ENCODE results near the gene ZDHHC8.

The ZDHHC8 gene

GRCh38 chr22:20125201-20126174, 6.1 kb upstream of the ZDHHC8 start:
- peaks cover under 1% of the 10 kb centered on the region for H3K4me1 ChIP-seq (ENCODE audit: insufficient read depth, low read length, severe bottlenecking)
- H2AFZ ChIP-seq (ENCODE audit: low read length): no peak overlapping the region
- no peaks in the 10 kb centered on the region for H3K27me3 ChIP-seq (ENCODE audit: insufficient read depth, low read length)
- peaks cover 74% of the 10 kb centered on the region for H3K36me3 ChIP-seq (ENCODE audit: insufficient read depth, low read length)
- no peak overlapping the region for H3K4me2 ChIP-seq (ENCODE audit: low read length)
- peaks cover 12% of the 10 kb centered on the region for H3K79me2 ChIP-seq (ENCODE audit: insufficient read depth, low read length)
- no peak overlapping the region for H3K9ac ChIP-seq (ENCODE audit: low read length)
- H3K9me2 ChIP-seq (ENCODE audit: low read depth, low read length): no peaks in the 10 kb centered on the region
- H3K9me3 ChIP-seq (ENCODE audit: low read length): no peaks in the 10 kb centered on the region
- H3K4me3 ChIP-seq (ENCODE audit: low read depth, low read length, poor library complexity, severe bottlenecking): no peak overlapping the region
- TF ChIP-seq CTCF (IDR thresholded peaks at IDR 0.05; ENCODE audit: low read length): no peak
- no peak for TF ChIP-seq EZH2 (IDR thresholded peaks at IDR 0.05; ENCODE audit: borderline replicate concordance, low read length)
- no peak overlapping the region for H3K27ac ChIP-seq (ENCODE audit: low read depth, low read length, poor library complexity, severe bottlenecking)
- H4K20me1 ChIP-seq (ENCODE audit: insufficient read depth, low read length): no peaks in the 10 kb centered on the region
- no peaks in the 10 kb centered on the region; the same call in 1 of the 2 replicates for H3F3A ChIP-seq (ENCODE audit: insufficient read depth, low read length)

- Histone ChIP-seq H3K79me2 (ENCODE audit: insufficient read depth, low read length) (peaks cover 7% of the 10 kb centered on the region), H3K9ac (ENCODE audit: low read length) (no peak overlapping the region), H3F3A (ENCODE audit: insufficient read depth, low read length) (no peaks in the 10 kb centered on the region; the same call in 1 of the 2 replicates), H3K36me3 (ENCODE audit: insufficient read depth, low read length) (peaks cover 64% of the 10 kb centered on the region), H4K20me1 (ENCODE audit: insufficient read depth, low read length) (no peaks in the 10 kb centered on the region), H3K9me3 (ENCODE audit: low read length) (no peaks in the 10 kb centered on the region), H3K27me3 (ENCODE audit: insufficient read depth, low read length) (no peaks in the 10 kb centered on the region), H2AFZ (ENCODE audit: low read length) (no peak overlapping the region), H3K4me3 (ENCODE audit: low read depth, low read length, poor library complexity, severe bottlenecking) (no peak overlapping the region), H3K27ac (ENCODE audit: low read depth, low read length, poor library complexity, severe bottlenecking) (no peak overlapping the region), H3K9me2 (ENCODE audit: low read depth, low read length) (no peaks in the 10 kb centered on the region), H3K4me1 (ENCODE audit: insufficient read depth, low read length, severe bottlenecking) (peaks cover 6% of the 10 kb centered on the region), H3K4me2 (ENCODE audit: low read length) (no peak overlapping the region)
- TF ChIP-seq EZH2 (IDR thresholded peaks at IDR 0.05; ENCODE audit: borderline replicate concordance, low read length): no peak
- no peak for TF ChIP-seq CTCF (IDR thresholded peaks at IDR 0.05; ENCODE audit: low read length)
Observed at GRCh38 chr22:20126284-20127029, 5.1 kb upstream of the ZDHHC8 start.

GRCh38 chr22:20127318-20127868, 4.2 kb upstream of the ZDHHC8 start:
- no peak overlapping the region for H3K27ac ChIP-seq (ENCODE audit: low read depth, low read length, poor library complexity, severe bottlenecking)

More at GRCh38 chr22:20127318-20127868, 4.2 kb upstream of the ZDHHC8 start:
- Histone ChIP-seq H3F3A (ENCODE audit: insufficient read depth, low read length) (no peaks in the 10 kb centered on the region; the same call in 1 of the 2 replicates), H3K4me2 (ENCODE audit: low read length) (no peak overlapping the region), H2AFZ (ENCODE audit: low read length) (no peak overlapping the region), H3K4me3 (ENCODE audit: low read depth, low read length, poor library complexity, severe bottlenecking) (no peak overlapping the region), H3K36me3 (ENCODE audit: insufficient read depth, low read length) (peaks cover 55% of the 10 kb centered on the region), H3K9ac (ENCODE audit: low read length) (no peak overlapping the region), H3K79me2 (ENCODE audit: insufficient read depth, low read length) (peaks cover under 1% of the 10 kb centered on the region; the same call in 1 of the 2 replicates), H4K20me1 (ENCODE audit: insufficient read depth, low read length) (no peaks in the 10 kb centered on the region), H3K9me3 (ENCODE audit: low read length) (no peaks in the 10 kb centered on the region), H3K4me1 (ENCODE audit: insufficient read depth, low read length, severe bottlenecking) (peaks cover 6% of the 10 kb centered on the region), H3K9me2 (ENCODE audit: low read depth, low read length) (no peaks in the 10 kb centered on the region), H3K27me3 (ENCODE audit: insufficient read depth, low read length) (no peaks in the 10 kb centered on the region)
- TF ChIP-seq CTCF (IDR thresholded peaks at IDR 0.05; ENCODE audit: low read length) (no peak), EZH2 (IDR thresholded peaks at IDR 0.05; ENCODE audit: borderline replicate concordance, low read length) (no peak)
